Left cardiac atrium (tissue), 4 donors: Measurements from ENCODE around the gene ADAMTS2. TPM values are rescaled to one million over a fixed set of nuclear protein-coding genes. Genes with fewer than 3 reads are reported as not detected.

Experiments used
- ATAC-seq, 2 donors: fragments of 200-7000 bp; cut with Tn5 transposase; one replicate each; pipeline ENCODE4 v1.9.1; 2020; ENCODE audit warnings: mild to moderate bottlenecking in 2 of 2, moderate library complexity in 2 of 2
- DNase-seq: peaks from one replicate; pipeline ENCODE4 v3.0.0-alpha.2; 2020
- intact Hi-C, 2 donors: fragments of 100-400 bp; cut with DNase I; formaldehyde crosslinking; loops; one replicate each; pipeline versions ENCODE4 v1.14.1 to v1.15.1; 2022 to 2023
- total RNA-seq, 2 donors: library from RNA; stranded (reverse); fragmentation: NEBNext Ultra II Directional; extraction: Animal tissue kit (Norgen Biotek cat#: 25700); gene quantifications; one replicate each; pipeline ENCODE4 v1.2.1, GENCODE V29; 2021
- donor health status: DM: no; HTN: yes; CAD: no.
- donor health status: DM: no; HTN: yes; CAD: no; lungs with severe emphysema.
- donor health status: DM: yes; HTN: yes; CAD: no.
- donor health status: Dilated cardiomyopathy.

ADAMTS2 gene
- total RNA-seq, 2 donors from 2014 or later = 15.0 to 22.7 TPM

GRCh38 chr5:179134511-179134910, 210.8 kb downstream of the ADAMTS2 start:
- DNase-seq = peak; percentile 3
- intact Hi-C loops = no loop called here
- ATAC-seq = no peak

GRCh38 chr5:179132586-179133355, 212.5 kb downstream of the ADAMTS2 start:
- no peak for ATAC-seq
- intact Hi-C loops = no loop called here
- DNase-seq = no peak

GRCh38 chr5:179131886-179132585, 213.2 kb downstream of the ADAMTS2 start:
- intact Hi-C loops = no loop called here
- no peak for DNase-seq
- no peak for ATAC-seq

GRCh38 chr5:179131321-179131835, 213.9 kb downstream of the ADAMTS2 start:
- ATAC-seq (no peak), DNase-seq (no peak)
- intact Hi-C loops = no loop called here

GRCh38 chr5:179130101-179130681, 215.1 kb downstream of the ADAMTS2 start:
- DNase-seq = no peak
- intact Hi-C loops = no loop called here
- no peak for ATAC-seq

- no peak for DNase-seq
- ATAC-seq = no peak
- intact Hi-C loops = no loop called here
Measured at GRCh38 chr5:179129607-179130071, 215.6 kb downstream of the ADAMTS2 start.

- DNase-seq = no peak
- ATAC-seq = no peak
- intact Hi-C loops = no loop called here
Measured at GRCh38 chr5:179128976-179129375, 216.3 kb downstream of the ADAMTS2 start.

- ATAC-seq = no peak
- DNase-seq = no peak
- intact Hi-C loops = no loop called here
Measured at GRCh38 chr5:179128041-179128365, 217.3 kb downstream of the ADAMTS2 start.

GRCh38 chr5:179127136-179128040, 217.9 kb downstream of the ADAMTS2 start:
- DNase-seq (no peak), ATAC-seq (no peak)
- intact Hi-C loops = no loop called here

GRCh38 chr5:179126506-179126991, 218.7 kb downstream of the ADAMTS2 start:
- intact Hi-C loops = no loop called here
- DNase-seq = no peak
- no peak for ATAC-seq

GRCh38 chr5:179125789-179126505, 219.3 kb downstream of the ADAMTS2 start:
- intact Hi-C loops = no loop called here

GRCh38 chr5:179124853-179125788, 220.1 kb downstream of the ADAMTS2 start:
- intact Hi-C loops = no loop called here
- no peak for ATAC-seq
- no peak for DNase-seq

More at GRCh38 chr5:179125789-179126505, 219.3 kb downstream of the ADAMTS2 start:
- no peak for DNase-seq
- no peak for ATAC-seq

GRCh38 chr5:179124273-179124852, 220.9 kb downstream of the ADAMTS2 start:
- intact Hi-C loops = no loop called here
- no peak for ATAC-seq
- DNase-seq = no peak

- intact Hi-C loops = no loop called here
- ATAC-seq = no peak
- DNase-seq = no peak
Measured at GRCh38 chr5:179123491-179124272, 221.6 kb downstream of the ADAMTS2 start.

GRCh38 chr5:179123109-179123426, 222.2 kb downstream of the ADAMTS2 start:
- DNase-seq (no peak), ATAC-seq (no peak)
- intact Hi-C loops = no loop called here

GRCh38 chr5:179122411-179123108, 222.7 kb downstream of the ADAMTS2 start:
- intact Hi-C loops = no loop called here
- DNase-seq = no peak
- ATAC-seq = no peak
